Activated CD4-positive, alpha-beta memory T cell treated with anti-CD3 and anti-CD28 coated beads for 36 hours (primary cell): ENCODE data around the gene CDH26. TPM values are rescaled to one million over a fixed set of nuclear protein-coding genes. Genes with fewer than 3 reads are reported as not detected.

Source experiments
- CTCF ChIA-PET: fragments of 350-600 bp; sonication (Branson Sonifier 250); formaldehyde crosslinking; loops from one replicate; lab custom pipeline; 2021; ENCODE audit warnings: antibody characterized with exemption, inconsistent platforms; lab: Charles Lee
- POLR2A ChIA-PET: fragments of 350-600 bp; sonication (Branson Sonifier 250); formaldehyde crosslinking; loops from one replicate; lab custom pipeline; 2021; ENCODE audit warnings: antibody characterized with exemption; lab: Charles Lee
- DNase-seq: peaks from one replicate; pipeline ENCODE4 v3.0.0-alpha.2; 2020
- H3K27ac Mint-ChIP-seq: one replicate; pipeline ENCODE4 v1.8.0; 2021; ENCODE audit warnings: mixed read lengths
- H3K27me3 Mint-ChIP-seq: one replicate; pipeline ENCODE4 v1.8.0; 2021; ENCODE audit warnings: mixed read lengths
- H3K36me3 Mint-ChIP-seq: one replicate; pipeline ENCODE4 v1.8.0; 2021; ENCODE audit warnings: mixed read lengths
- H3K4me1 Mint-ChIP-seq: one replicate; pipeline ENCODE4 v1.8.0; 2021; ENCODE audit warnings: low read depth, mixed read lengths
- H3K4me3 Mint-ChIP-seq: one replicate; pipeline ENCODE4 v1.8.0; 2021; ENCODE audit warnings: mild to moderate bottlenecking, mixed read lengths
- H3K9me3 Mint-ChIP-seq: one replicate; pipeline ENCODE4 v1.8.0; 2021; ENCODE audit warnings: mixed read lengths
- intact Hi-C: fragments of 100-400 bp; cut with micrococcal nuclease; formaldehyde crosslinking; loops from one replicate; pipeline ENCODE4 v1.15.1; 2023
- total RNA-seq, 2 experiments: library from RNA; stranded (reverse); gene quantifications; one replicate each; pipeline ENCODE4 v1.2.3, GENCODE V29; 2021

Gene CDH26
- total RNA-seq, 2 experiments from 2014 or later = 1.5 to 1.6 TPM

DNA sequence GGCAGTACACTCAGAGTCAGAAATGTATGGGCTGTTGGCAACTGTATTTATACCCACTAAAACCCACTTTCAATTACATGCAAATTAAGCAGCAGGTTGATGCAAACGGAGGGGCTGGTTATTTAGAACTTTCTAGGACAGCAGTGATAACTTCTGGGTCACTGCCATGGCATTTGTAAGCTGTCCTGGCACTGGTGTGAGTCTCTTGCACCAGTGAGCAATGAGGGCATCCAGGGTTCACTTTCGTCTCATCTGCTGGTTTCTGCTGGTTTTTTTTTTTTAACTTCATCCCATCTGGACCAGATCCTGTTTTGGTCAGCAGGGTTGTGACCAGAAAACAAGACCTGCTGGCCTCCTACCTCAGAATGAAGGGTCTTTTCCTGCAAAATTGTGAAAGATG is 49.2 kb downstream of the CDH26 start:
- H3K4me1 Mint-ChIP-seq = peaks cover 18% of the 10 kb centered on the region
- DNase-seq = no peak
- ChIA-PET POLR2A (no interaction called here), CTCF (no interaction called here)
- H3K27me3 Mint-ChIP-seq = peaks cover 2% of the 10 kb centered on the region
- H3K4me3 Mint-ChIP-seq = no peak overlapping the region
- H3K27ac Mint-ChIP-seq = no peak overlapping the region
- no peaks in the 10 kb centered on the region for H3K36me3 Mint-ChIP-seq
- no peaks in the 10 kb centered on the region for H3K9me3 Mint-ChIP-seq
- intact Hi-C loops = no loop called here

GRCh38 chr20:60008130-60008808 is 50.0 kb downstream of the CDH26 start:
- Mint-ChIP-seq H3K36me3 (no peaks in the 10 kb centered on the region), H3K27me3 (peaks cover 2% of the 10 kb centered on the region), H3K27ac (no peak overlapping the region), H3K4me1 (peaks cover 18% of the 10 kb centered on the region), H3K4me3 (no peak overlapping the region), H3K9me3 (no peaks in the 10 kb centered on the region)
- POLR2A ChIA-PET = no interaction called here
- CTCF ChIA-PET = no interaction called here
- intact Hi-C loops = no loop called here
- DNase-seq = no peak

- Mint-ChIP-seq H3K36me3 (no peaks in the 10 kb centered on the region), H3K27ac (no peak overlapping the region), H3K4me3 (no peak overlapping the region), H3K27me3 (peaks cover 2% of the 10 kb centered on the region), H3K9me3 (no peaks in the 10 kb centered on the region), H3K4me1 (peaks cover 18% of the 10 kb centered on the region)
- POLR2A ChIA-PET = no interaction called here
- intact Hi-C loops = no loop called here
- no peak for DNase-seq
- CTCF ChIA-PET = no interaction called here
These were observed 51.1 kb downstream of the CDH26 start for GRCh38 chr20:60009318-60009717.

GRCh38 chr20:60009826-60010616 is 51.8 kb downstream of the CDH26 start:
- H3K4me1 Mint-ChIP-seq = peaks cover 18% of the 10 kb centered on the region
- H3K27ac Mint-ChIP-seq = no peak overlapping the region
- intact Hi-C loops = no loop called here
- H3K36me3 Mint-ChIP-seq = no peaks in the 10 kb centered on the region
- H3K27me3 Mint-ChIP-seq = peaks cover 2% of the 10 kb centered on the region
- H3K4me3 Mint-ChIP-seq = no peak overlapping the region
- H3K9me3 Mint-ChIP-seq = no peaks in the 10 kb centered on the region
- DNase-seq = no peak
- CTCF ChIA-PET = interaction anchor here (0.6 kb wide), 1 partner anchor 17 kb away, joined by 4 read pairs; no protein-coding TSS in a partner anchor
- POLR2A ChIA-PET = no interaction called here

DNA sequence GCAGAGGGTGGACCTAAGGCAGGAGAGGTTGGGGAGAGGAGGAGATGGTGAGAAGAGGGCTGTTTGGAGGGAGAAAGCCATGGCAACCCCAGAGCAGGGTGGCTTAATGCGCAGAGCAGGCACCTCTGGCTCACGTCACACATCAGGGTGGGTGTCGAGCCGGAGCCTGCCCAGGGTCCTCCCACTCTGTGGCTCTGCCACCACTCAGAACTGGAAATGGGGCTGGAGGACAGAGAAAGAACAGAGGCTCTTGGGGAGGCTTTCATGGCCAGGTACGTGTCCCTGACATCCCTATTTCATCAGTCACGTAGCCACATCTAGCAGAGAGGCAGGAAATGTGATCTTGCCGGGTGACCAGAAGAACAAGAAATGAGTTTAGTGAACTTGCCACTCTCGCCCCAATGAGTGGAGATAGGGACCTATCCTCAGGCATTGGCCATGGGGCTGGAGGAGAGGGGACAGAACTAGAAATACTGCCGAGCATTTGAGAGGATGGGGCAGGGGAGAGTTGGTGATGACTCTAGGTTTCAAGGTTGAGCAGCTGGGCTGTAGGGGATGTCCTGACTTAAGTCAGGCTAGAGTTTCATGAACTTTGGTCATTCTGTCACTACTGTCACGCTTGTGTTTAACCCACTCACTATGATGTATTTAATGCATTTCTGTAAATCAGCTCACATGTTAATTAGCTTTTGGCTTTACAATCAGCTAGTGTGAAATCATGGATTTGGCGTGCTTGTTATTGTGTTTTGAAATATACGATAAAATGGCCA is 52.7 kb downstream of the CDH26 start:
- H3K27me3 Mint-ChIP-seq = peaks cover 2% of the 10 kb centered on the region
- no peak for DNase-seq
- POLR2A ChIA-PET = no interaction called here
- no peak overlapping the region for H3K27ac Mint-ChIP-seq
- no peak overlapping the region for H3K4me3 Mint-ChIP-seq
- H3K4me1 Mint-ChIP-seq = peaks cover 18% of the 10 kb centered on the region
- intact Hi-C loops = no loop called here
- H3K36me3 Mint-ChIP-seq = no peaks in the 10 kb centered on the region
- H3K9me3 Mint-ChIP-seq = peaks cover 4% of the 10 kb centered on the region
- CTCF ChIA-PET = interaction anchor here (0.6 kb wide), 1 partner anchor 18 kb away, joined by 4 read pairs; no protein-coding TSS in a partner anchor

GRCh38 chr20:60011512-60012507 is 53.6 kb downstream of the CDH26 start:
- ChIA-PET CTCF (no interaction called here), POLR2A (no interaction called here)
- DNase-seq = peak; percentile 16
- H3K27ac Mint-ChIP-seq = no peak overlapping the region
- intact Hi-C loops = no loop called here
- no peak overlapping the region for H3K4me3 Mint-ChIP-seq
- H3K27me3 Mint-ChIP-seq = peaks cover 2% of the 10 kb centered on the region
- H3K9me3 Mint-ChIP-seq = peaks cover 7% of the 10 kb centered on the region
- peaks cover 18% of the 10 kb centered on the region for H3K4me1 Mint-ChIP-seq
- H3K36me3 Mint-ChIP-seq = no peaks in the 10 kb centered on the region

- intact Hi-C loops = no loop called here
- H3K4me3 Mint-ChIP-seq = no peak overlapping the region
- CTCF ChIA-PET = no interaction called here
These were observed 55.3 kb downstream of the CDH26 start for GRCh38 chr20:60013296-60014139.

DNA sequence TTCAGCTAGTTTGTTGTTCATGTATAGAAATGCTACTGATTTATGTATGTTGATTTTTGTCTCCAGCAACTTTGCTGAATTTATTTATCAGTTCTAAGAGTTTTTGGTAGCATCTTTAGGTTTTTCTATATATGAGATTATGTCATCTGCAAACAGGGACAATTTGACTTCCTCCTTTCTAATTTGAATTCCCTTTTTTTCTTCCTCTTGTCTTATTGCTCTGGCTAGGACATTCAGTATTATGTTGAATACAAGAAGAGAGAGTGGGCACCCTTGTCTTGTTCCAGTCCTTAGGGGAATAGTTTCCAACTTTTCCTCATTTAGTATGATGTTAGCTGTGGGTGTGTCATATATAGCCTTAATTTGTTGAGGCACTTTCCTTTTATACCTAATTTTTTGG is 58.2 kb downstream of the CDH26 start:
- ChIA-PET POLR2A (no interaction called here), CTCF (no interaction called here)
- Mint-ChIP-seq H3K27ac (no peak overlapping the region), H3K4me3 (no peak overlapping the region), H3K4me1 (peaks cover 10% of the 10 kb centered on the region), H3K36me3 (peaks cover 4% of the 10 kb centered on the region), H3K27me3 (no peaks in the 10 kb centered on the region), H3K9me3 (peaks cover 10% of the 10 kb centered on the region)
- intact Hi-C loops = no loop called here
- no peak for DNase-seq

More at GRCh38 chr20:60013296-60014139, 55.3 kb downstream of the CDH26 start:
- H3K9me3 Mint-ChIP-seq = peaks cover 10% of the 10 kb centered on the region
- no peak for DNase-seq
- H3K27ac Mint-ChIP-seq = no peak overlapping the region
- peaks cover 2% of the 10 kb centered on the region for H3K27me3 Mint-ChIP-seq
- peaks cover 18% of the 10 kb centered on the region for H3K4me1 Mint-ChIP-seq
- peaks cover 2% of the 10 kb centered on the region for H3K36me3 Mint-ChIP-seq
- POLR2A ChIA-PET = no interaction called here

- CTCF ChIA-PET = no interaction called here
- H3K4me1 Mint-ChIP-seq = no peaks in the 10 kb centered on the region
- H3K9me3 Mint-ChIP-seq = peaks cover 10% of the 10 kb centered on the region
- H3K27ac Mint-ChIP-seq = no peak overlapping the region
- H3K36me3 Mint-ChIP-seq = peaks cover 6% of the 10 kb centered on the region
- POLR2A ChIA-PET = no interaction called here
- H3K4me3 Mint-ChIP-seq = no peak overlapping the region
- DNase-seq = no peak
- intact Hi-C loops = no loop called here
- no peaks in the 10 kb centered on the region for H3K27me3 Mint-ChIP-seq
These were observed 62.0 kb downstream of the CDH26 start for GRCh38 chr20:60020251-60020650.

DNA sequence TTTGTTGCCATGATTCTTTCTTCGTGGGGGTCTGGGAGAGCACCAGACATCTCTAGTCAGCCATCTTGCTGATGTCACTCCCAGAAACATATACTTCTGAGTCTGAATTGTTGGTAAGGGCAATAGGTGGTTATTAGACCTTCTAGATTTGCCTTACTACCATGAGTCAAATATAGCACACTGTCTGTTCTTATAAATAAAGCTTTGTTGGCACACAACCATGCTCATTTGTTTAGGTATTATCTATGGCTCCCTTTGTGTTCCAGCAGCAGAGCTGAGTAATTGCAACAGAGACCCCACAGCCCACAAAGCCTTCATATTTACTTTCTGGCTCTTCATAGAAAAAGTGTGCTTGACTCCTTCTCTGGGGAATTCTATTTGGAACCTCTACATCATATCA is 62.9 kb downstream of the CDH26 start:
- H3K36me3 Mint-ChIP-seq = peaks cover 6% of the 10 kb centered on the region
- intact Hi-C loops = no loop called here
- H3K4me1 Mint-ChIP-seq = no peaks in the 10 kb centered on the region
- H3K9me3 Mint-ChIP-seq = peaks cover 5% of the 10 kb centered on the region
- no peak overlapping the region for H3K4me3 Mint-ChIP-seq
- H3K27ac Mint-ChIP-seq = no peak overlapping the region
- no peak for DNase-seq
- ChIA-PET CTCF (no interaction called here), POLR2A (no interaction called here)
- H3K27me3 Mint-ChIP-seq = no peaks in the 10 kb centered on the region

GRCh38 chr20:60022849-60023248 is 64.6 kb downstream of the CDH26 start:
- no peak for DNase-seq
- CTCF ChIA-PET = no interaction called here
- peaks cover 6% of the 10 kb centered on the region for H3K36me3 Mint-ChIP-seq
- H3K4me1 Mint-ChIP-seq = no peaks in the 10 kb centered on the region
- no peak overlapping the region for H3K4me3 Mint-ChIP-seq
- no peaks in the 10 kb centered on the region for H3K27me3 Mint-ChIP-seq
- H3K9me3 Mint-ChIP-seq = peaks cover 7% of the 10 kb centered on the region
- intact Hi-C loops = no loop called here
- POLR2A ChIA-PET = no interaction called here
- H3K27ac Mint-ChIP-seq = no peak overlapping the region
